PC-9 (cell line): ENCODE results near the gene POLA1. TPM values are rescaled to one million over a fixed set of nuclear protein-coding genes. Genes with fewer than 3 reads are reported as not detected.
A peak's percentile ranks its signal among the peaks of the same experiment; 100 is the strongest.

Experiments
- BruUV-seq: library from RNA; stranded (reverse); fragments of 400-500 nt; replicated peaks from 2 replicates; lab custom pipeline; 2021; lab: Mats Ljungman, UMichigan
- CTCF ChIA-PET: fragments of 300-600 bp; sonication (Branson Sonifier 250); formaldehyde crosslinking; loops from one replicate; lab custom pipeline; 2022; ENCODE audit warnings: antibody characterized with exemption; lab: Charles Lee
- POLR2A ChIA-PET: fragments of 300-600 bp; sonication (Branson Sonifier 250); formaldehyde crosslinking; loops from one replicate; lab custom pipeline; 2022; ENCODE audit warnings: antibody characterized with exemption; ENCODE audit not compliant: unreplicated experiment; lab: Charles Lee
- DNase-seq, 2 experiments: peaks; one replicate each; pipeline versions ENCODE4 v3.0.0 to v3.0.0-alpha.2; 2015 to 2022; ENCODE audit warnings: mixed read lengths in 1 of 2
- H2AFZ ChIP-seq: fragments of 200-600 bp; sonication (generic); 2 replicates; pipeline ENCODE4 v1.8.1; 2017; ENCODE audit warnings: antibody characterized with exemption
- H3F3A ChIP-seq: fragments of 200-600 bp; sonication (generic); 2 replicates; pipeline ENCODE4 v1.8.1; 2017; ENCODE audit warnings: antibody characterized with exemption, mild to moderate bottlenecking, low read depth; ENCODE audit not compliant: insufficient read depth
- H3K27ac ChIP-seq: fragments of 200-600 bp; sonication (generic); 2 replicates; pipeline ENCODE4 v1.6.1; 2016; ENCODE audit warnings: mixed run types
- H3K27me3 ChIP-seq: fragments of 200-600 bp; sonication (generic); 2 replicates; pipeline ENCODE4 v1.6.1; 2016; ENCODE audit warnings: low read depth, mixed run types; ENCODE audit not compliant: insufficient read depth
- H3K36me3 ChIP-seq: fragments of 200-600 bp; sonication (generic); 2 replicates; pipeline ENCODE4 v1.6.1; 2016; ENCODE audit warnings: low read depth, mixed run types
- H3K4me1 ChIP-seq: fragments of 200-600 bp; sonication (generic); replicated peaks from 2 replicates; pipeline ENCODE4 v1.6.1; 2016; ENCODE audit warnings: mixed run types; ENCODE audit not compliant: insufficient read depth
- H3K4me2 ChIP-seq: fragments of 200-600 bp; sonication (generic); 2 replicates; pipeline ENCODE4 v1.6.1; 2017; ENCODE audit warnings: mixed run types
- H3K4me3 ChIP-seq: fragments of 200-600 bp; sonication (generic); 2 replicates; pipeline ENCODE4 v1.6.1; 2016; ENCODE audit warnings: mixed run types
- H3K79me2 ChIP-seq: fragments of 200-600 bp; sonication (generic); 2 replicates; pipeline ENCODE4 v1.6.1; 2017; ENCODE audit warnings: low read depth, mixed run types
- H3K9me2 ChIP-seq: fragments of 200-600 bp; sonication (generic); 2 replicates; pipeline ENCODE4 v1.8.1; 2017; ENCODE audit warnings: mild to moderate bottlenecking; ENCODE audit not compliant: insufficient read depth
- H3K9me3 ChIP-seq: fragments of 200-600 bp; sonication (generic); 2 replicates; pipeline ENCODE4 v1.8.1; 2016; ENCODE audit warnings: low read depth; ENCODE audit not compliant: insufficient read depth
- H4K20me1 ChIP-seq: fragments of 200-600 bp; sonication (generic); 2 replicates; pipeline ENCODE4 v1.8.1; 2017; ENCODE audit not compliant: insufficient read depth
- EZH2 ChIP-seq: fragments of 200-600 bp; sonication (generic); IDR thresholded peaks from 2 replicates; pipeline ENCODE4 v1.8.0; 2017; ENCODE audit warnings: antibody characterized with exemption, low read depth
- intact Hi-C: fragments of 100-400 bp; cut with micrococcal nuclease; formaldehyde crosslinking; loops from one replicate; pipeline ENCODE4 v1.10.0; 2022; ENCODE audit not compliant: unreplicated experiment
- total RNA-seq: library from RNA; stranded (reverse); gene quantifications from 2 replicates; pipeline ENCODE4 v1.2.3, GENCODE V29; 2021
- TF ChIP-seq, protein P1 (sequence below): fragments of 200-600 bp; sonication (generic); conservative IDR thresholded peaks from 2 replicates; pipeline ENCODE4 v1.6.1; 2017; ENCODE audit warnings: mixed run types, antibody characterized with exemption, mild to moderate bottlenecking, moderate library complexity

Gene POLA1
- total RNA-seq, 1 experiment from 2014 or later = 24.6 TPM

GRCh38 chrX:24886916-24887315 is 193.2 kb downstream of the POLA1 start:
- CTCF ChIA-PET = no interaction called here
- BruUV-seq = no TSS peak
- H3K4me3 ChIP-seq = no peak overlapping the region

GRCh38 chrX:24890677-24891076 is 197.0 kb downstream of the POLA1 start:
- no peak overlapping the region for H2AFZ ChIP-seq
- no peaks in the 10 kb centered on the region for H4K20me1 ChIP-seq
- H3K9me2 ChIP-seq = no peaks in the 10 kb centered on the region
- no peaks in the 10 kb centered on the region for H3K27me3 ChIP-seq
- no peak overlapping the region for H3K4me2 ChIP-seq
- H3F3A ChIP-seq = no peaks in the 10 kb centered on the region
- no peak overlapping the region for H3K4me3 ChIP-seq
- BruUV-seq = no TSS peak
- ChIA-PET POLR2A (no interaction called here), CTCF (no interaction called here)
- intact Hi-C loops = no loop called here
- no peak for TF ChIP-seq EZH2
- TF ChIP-seq, protein P1, sequence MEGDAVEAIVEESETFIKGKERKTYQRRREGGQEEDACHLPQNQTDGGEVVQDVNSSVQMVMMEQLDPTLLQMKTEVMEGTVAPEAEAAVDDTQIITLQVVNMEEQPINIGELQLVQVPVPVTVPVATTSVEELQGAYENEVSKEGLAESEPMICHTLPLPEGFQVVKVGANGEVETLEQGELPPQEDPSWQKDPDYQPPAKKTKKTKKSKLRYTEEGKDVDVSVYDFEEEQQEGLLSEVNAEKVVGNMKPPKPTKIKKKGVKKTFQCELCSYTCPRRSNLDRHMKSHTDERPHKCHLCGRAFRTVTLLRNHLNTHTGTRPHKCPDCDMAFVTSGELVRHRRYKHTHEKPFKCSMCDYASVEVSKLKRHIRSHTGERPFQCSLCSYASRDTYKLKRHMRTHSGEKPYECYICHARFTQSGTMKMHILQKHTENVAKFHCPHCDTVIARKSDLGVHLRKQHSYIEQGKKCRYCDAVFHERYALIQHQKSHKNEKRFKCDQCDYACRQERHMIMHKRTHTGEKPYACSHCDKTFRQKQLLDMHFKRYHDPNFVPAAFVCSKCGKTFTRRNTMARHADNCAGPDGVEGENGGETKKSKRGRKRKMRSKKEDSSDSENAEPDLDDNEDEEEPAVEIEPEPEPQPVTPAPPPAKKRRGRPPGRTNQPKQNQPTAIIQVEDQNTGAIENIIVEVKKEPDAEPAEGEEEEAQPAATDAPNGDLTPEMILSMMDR = no peak
- H3K27ac ChIP-seq = peak overlapping the region; percentile 40
- H3K36me3 ChIP-seq = no peaks in the 10 kb centered on the region
- H3K4me1 ChIP-seq = peaks cover 10% of the 10 kb centered on the region; the same call in 1 of the 2 replicates
- no peaks in the 10 kb centered on the region for H3K79me2 ChIP-seq
- DNase-seq = peak in 1 of 2 experiments; percentile 66
- H3K9me3 ChIP-seq = no peaks in the 10 kb centered on the region

More at GRCh38 chrX:24886916-24887315, 193.2 kb downstream of the POLA1 start:
- Histone ChIP-seq H2AFZ (no peak overlapping the region), H3K4me2 (no peak overlapping the region), H3K27me3 (no peaks in the 10 kb centered on the region), H3K79me2 (no peaks in the 10 kb centered on the region), H3K36me3 (no peaks in the 10 kb centered on the region), H3K4me1 (peaks cover 10% of the 10 kb centered on the region; the same call in 1 of the 2 replicates), H3F3A (no peaks in the 10 kb centered on the region), H3K27ac (no peak overlapping the region), H3K9me3 (no peaks in the 10 kb centered on the region), H3K9me2 (no peaks in the 10 kb centered on the region), H4K20me1 (no peaks in the 10 kb centered on the region)
- no peak for TF ChIP-seq EZH2
- TF ChIP-seq, protein P1 = no peak
- no peak for DNase-seq
- intact Hi-C loops = no loop called here
- POLR2A ChIA-PET = no interaction called here

DNA sequence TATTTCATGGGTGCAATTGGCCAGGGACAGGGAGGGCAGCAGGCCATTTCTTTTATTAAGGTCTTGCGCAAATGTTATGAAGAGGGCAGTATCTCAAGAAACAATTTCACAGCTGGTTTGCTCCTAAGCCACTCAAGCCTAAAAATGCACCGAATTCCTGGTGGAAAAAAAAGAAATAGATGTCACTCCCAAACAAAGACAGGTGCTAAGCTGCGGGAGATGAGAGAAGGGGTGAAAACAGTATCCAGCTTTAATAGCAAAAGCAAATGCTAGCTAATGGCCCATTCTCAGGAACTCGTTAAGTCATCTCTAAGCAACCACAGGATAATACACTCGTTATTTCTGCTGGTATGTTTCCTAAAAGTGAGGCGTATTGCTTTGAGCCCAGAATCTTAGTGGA is 205.7 kb downstream of the POLA1 start:
- Histone ChIP-seq H3K27me3 (no peaks in the 10 kb centered on the region), H3K27ac (no peak overlapping the region), H3K4me3 (no peak overlapping the region), H3K79me2 (no peaks in the 10 kb centered on the region), H3K36me3 (no peaks in the 10 kb centered on the region), H2AFZ (no peak overlapping the region), H4K20me1 (no peaks in the 10 kb centered on the region), H3K4me1 (no peaks in the 10 kb centered on the region), H3F3A (no peaks in the 10 kb centered on the region), H3K4me2 (no peak overlapping the region), H3K9me2 (no peaks in the 10 kb centered on the region), H3K9me3 (no peaks in the 10 kb centered on the region)
- CTCF ChIA-PET = no interaction called here
- no peak for TF ChIP-seq EZH2
- no peak for DNase-seq
- POLR2A ChIA-PET = no interaction called here
- intact Hi-C loops = no loop called here
- BruUV-seq = no TSS peak

- Histone ChIP-seq H3K9me2 (no peaks in the 10 kb centered on the region), H3K79me2 (no peaks in the 10 kb centered on the region), H3K4me2 (no peak overlapping the region), H3K27me3 (no peaks in the 10 kb centered on the region), H3K27ac (no peak overlapping the region), H3K36me3 (no peaks in the 10 kb centered on the region), H3K4me1 (no peaks in the 10 kb centered on the region), H4K20me1 (no peaks in the 10 kb centered on the region), H3F3A (no peaks in the 10 kb centered on the region), H2AFZ (no peak overlapping the region), H3K4me3 (no peak overlapping the region), H3K9me3 (no peaks in the 10 kb centered on the region)
- BruUV-seq = no TSS peak
- no peak for TF ChIP-seq EZH2
- TF ChIP-seq, protein P1 = no peak
- ChIA-PET CTCF (no interaction called here), POLR2A (no interaction called here)
- intact Hi-C loops = no loop called here
- no peak for DNase-seq
These were observed 206.5 kb downstream of the POLA1 start for GRCh38 chrX:24900234-24900633.
